PC-3 (cell line): Measurements from ENCODE around the gene CARD19. TPM values are rescaled to one million over a fixed set of nuclear protein-coding genes. Genes with fewer than 3 reads are reported as not detected.

ENCODE experiments used
- ATAC-seq: fragments of 200-7000 bp; cut with Tn5 transposase; 2 replicates; pipeline ENCODE4 v1.9.1; 2020; ENCODE audit warnings: mild to moderate bottlenecking, moderate library complexity
- BruUV-seq: library from RNA; stranded (reverse); fragments of 400-500 nt; replicated peaks from 2 replicates; lab custom pipeline; 2021; lab: Mats Ljungman, UMichigan
- CTCF ChIA-PET: fragments of 300-600 bp; sonication (Branson Sonifier 250); formaldehyde crosslinking; loops from one replicate; lab custom pipeline; 2022; ENCODE audit warnings: antibody characterized with exemption; lab: Charles Lee
- POLR2A ChIA-PET: fragments of 300-600 bp; sonication (Branson Sonifier 250); formaldehyde crosslinking; loops from one replicate; lab custom pipeline; 2022; ENCODE audit warnings: antibody characterized with exemption; ENCODE audit not compliant: unreplicated experiment; lab: Charles Lee
- DNase-seq: peaks from one replicate; pipeline ENCODE4 v3.0.0-alpha.2; 2015
- H2AFZ ChIP-seq: fragments of 300-600 bp; sonication (generic); 2 replicates; pipeline ENCODE4 v1.6.0; 2016; ENCODE audit warnings: antibody characterized with exemption, low read length
- H3F3A ChIP-seq: fragments of 300-600 bp; sonication (generic); one replicate; pipeline ENCODE4 v1.6.0; 2017; ENCODE audit warnings: antibody characterized with exemption, low read length, control low read depth, mild to moderate bottlenecking; ENCODE audit not compliant: unreplicated experiment
- H3K27ac ChIP-seq: fragments of 300-600 bp; sonication (generic); 2 replicates; pipeline ENCODE4 v1.5.1; 2016; ENCODE audit warnings: mild to moderate bottlenecking, low read length
- H3K27me3 ChIP-seq: fragments of 300-600 bp; sonication (generic); 2 replicates; pipeline ENCODE4 v1.6.1; 2016; ENCODE audit warnings: low read length, mixed read lengths
- H3K36me3 ChIP-seq: fragments of 300-600 bp; sonication (generic); 2 replicates; pipeline ENCODE4 v1.6.1; 2016; ENCODE audit warnings: low read depth, mixed run types, low read length, mixed read lengths
- H3K4me1 ChIP-seq: fragments of 300-600 bp; sonication (generic); 2 replicates; pipeline ENCODE4 v1.5.1; 2016; ENCODE audit warnings: low read length; ENCODE audit not compliant: insufficient read depth
- H3K4me2 ChIP-seq: fragments of 300-600 bp; sonication (generic); 2 replicates; pipeline ENCODE4 v1.6.0; 2016; ENCODE audit warnings: low read length
- H3K4me3 ChIP-seq: fragments of 300-600 bp; sonication (generic); 2 replicates; pipeline ENCODE4 v1.5.1; 2016; ENCODE audit warnings: mild to moderate bottlenecking, low read length, mixed read lengths
- H3K79me2 ChIP-seq: fragments of 300-600 bp; sonication (generic); 2 replicates; pipeline ENCODE4 v1.6.1; 2017; ENCODE audit warnings: low read length, mixed read lengths
- H3K9ac ChIP-seq: fragments of 300-600 bp; sonication (generic); 2 replicates; pipeline ENCODE4 v1.6.0; 2016; ENCODE audit warnings: mild to moderate bottlenecking, low read length
- H3K9me2 ChIP-seq: fragments of 300-600 bp; sonication (generic); replicated peaks from 2 replicates; pipeline ENCODE4 v1.6.1; 2016; ENCODE audit warnings: mixed run types, low read length, mixed read lengths
- H3K9me3 ChIP-seq: fragments of 300-600 bp; sonication (generic); 2 replicates; pipeline ENCODE4 v1.6.1; 2016; ENCODE audit warnings: low read length, mixed read lengths
- H4K20me1 ChIP-seq: fragments of 300-600 bp; sonication (generic); 2 replicates; pipeline ENCODE4 v1.6.1; 2016; ENCODE audit warnings: low read length, mixed read lengths
- EZH2 ChIP-seq: fragments of 300-600 bp; sonication (generic); IDR thresholded peaks from one replicate; pipeline ENCODE4 v1.6.1; 2017; ENCODE audit warnings: antibody characterized with exemption, mild to moderate bottlenecking, low read length; ENCODE audit not compliant: unreplicated experiment
- EZH2phosphoT487 ChIP-seq: fragments of 300-600 bp; sonication (generic); IDR thresholded peaks from 2 replicates; pipeline ENCODE4 v1.6.1; 2018; ENCODE audit warnings: mild to moderate bottlenecking, antibody characterized with exemption, low read length, borderline replicate concordance
- intact Hi-C: fragments of 100-400 bp; cut with micrococcal nuclease; formaldehyde crosslinking; loops from 2 replicates; pipeline ENCODE4 v1.9.0; 2023
- total RNA-seq: library from RNA; depleted of rRNA; stranded (reverse); fragments of >200 nt; gene quantifications from 2 replicates; pipeline ENCODE4 v1.2.3, GENCODE V29; 2014
- TF ChIP-seq, protein P1 (sequence below): fragments of 300-600 bp; sonication (generic); conservative IDR thresholded peaks from 2 replicates; pipeline ENCODE4 v1.5.1; 2017; ENCODE audit warnings: antibody characterized with exemption, low read depth, mild to moderate bottlenecking, low read length

CARD19 gene
- total RNA-seq, 1 experiment from 2014 or later = 68.6 TPM

DNA sequence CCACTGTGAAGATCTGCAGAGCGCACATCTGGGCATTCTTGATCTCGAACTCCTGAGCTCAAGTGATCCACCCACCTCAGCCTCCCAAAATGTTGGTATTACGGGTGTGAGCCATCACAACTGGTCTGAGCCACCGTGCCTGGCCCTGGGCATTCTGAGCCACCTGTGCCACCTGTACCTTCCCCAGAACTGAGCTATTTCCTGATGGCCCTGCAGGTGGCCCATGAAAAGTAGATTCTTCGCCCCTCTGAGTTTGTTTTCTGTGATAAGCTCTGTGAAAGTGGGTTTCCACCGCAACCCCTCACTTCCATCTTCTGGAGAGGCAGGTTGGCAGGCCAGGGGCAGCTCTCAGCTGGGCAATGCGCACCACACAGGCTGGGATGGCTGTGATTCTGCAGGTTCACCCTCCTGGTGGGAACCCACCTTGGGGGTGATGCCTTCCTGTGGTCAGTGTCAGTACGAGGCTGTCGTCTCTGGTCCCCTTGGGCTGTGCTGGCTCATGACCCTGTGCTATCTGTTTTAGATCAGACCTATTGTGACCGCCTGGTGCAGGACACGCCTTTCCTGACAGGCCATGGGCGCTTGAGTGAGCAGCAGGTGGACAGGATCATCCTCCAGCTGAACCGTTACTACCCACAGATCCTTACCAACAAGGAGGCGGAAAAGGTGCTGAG lies 11.3 kb downstream of the CARD19 start:
- peaks cover 23% of the 10 kb centered on the region for H3K4me1 ChIP-seq
- ATAC-seq (no peak), DNase-seq (no peak)
- ChIA-PET POLR2A (no interaction called here), CTCF (no interaction called here)
- no peak overlapping the region for H3K4me3 ChIP-seq
- no peak overlapping the region for H3K9ac ChIP-seq
- TF ChIP-seq EZH2phosphoT487 = no peak
- no peak for TF ChIP-seq EZH2
- TF ChIP-seq, protein P1, sequence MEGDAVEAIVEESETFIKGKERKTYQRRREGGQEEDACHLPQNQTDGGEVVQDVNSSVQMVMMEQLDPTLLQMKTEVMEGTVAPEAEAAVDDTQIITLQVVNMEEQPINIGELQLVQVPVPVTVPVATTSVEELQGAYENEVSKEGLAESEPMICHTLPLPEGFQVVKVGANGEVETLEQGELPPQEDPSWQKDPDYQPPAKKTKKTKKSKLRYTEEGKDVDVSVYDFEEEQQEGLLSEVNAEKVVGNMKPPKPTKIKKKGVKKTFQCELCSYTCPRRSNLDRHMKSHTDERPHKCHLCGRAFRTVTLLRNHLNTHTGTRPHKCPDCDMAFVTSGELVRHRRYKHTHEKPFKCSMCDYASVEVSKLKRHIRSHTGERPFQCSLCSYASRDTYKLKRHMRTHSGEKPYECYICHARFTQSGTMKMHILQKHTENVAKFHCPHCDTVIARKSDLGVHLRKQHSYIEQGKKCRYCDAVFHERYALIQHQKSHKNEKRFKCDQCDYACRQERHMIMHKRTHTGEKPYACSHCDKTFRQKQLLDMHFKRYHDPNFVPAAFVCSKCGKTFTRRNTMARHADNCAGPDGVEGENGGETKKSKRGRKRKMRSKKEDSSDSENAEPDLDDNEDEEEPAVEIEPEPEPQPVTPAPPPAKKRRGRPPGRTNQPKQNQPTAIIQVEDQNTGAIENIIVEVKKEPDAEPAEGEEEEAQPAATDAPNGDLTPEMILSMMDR = no peak
- intact Hi-C loops = no loop called here
- no peak overlapping the region for H2AFZ ChIP-seq
- no peaks in the 10 kb centered on the region for H3K27me3 ChIP-seq
- no peak overlapping the region for H3K27ac ChIP-seq
- no peak overlapping the region for H3K4me2 ChIP-seq
- peaks cover 5% of the 10 kb centered on the region; the same call in 1 of the 2 replicates for H3K9me3 ChIP-seq
- H3K36me3 ChIP-seq = peaks cover 15% of the 10 kb centered on the region
- peaks cover 50% of the 10 kb centered on the region for H3K79me2 ChIP-seq
- H3F3A ChIP-seq = no peaks in the 10 kb centered on the region
- BruUV-seq = no TSS peak
- no peaks in the 10 kb centered on the region for H4K20me1 ChIP-seq
- no peaks in the 10 kb centered on the region for H3K9me2 ChIP-seq

DNA sequence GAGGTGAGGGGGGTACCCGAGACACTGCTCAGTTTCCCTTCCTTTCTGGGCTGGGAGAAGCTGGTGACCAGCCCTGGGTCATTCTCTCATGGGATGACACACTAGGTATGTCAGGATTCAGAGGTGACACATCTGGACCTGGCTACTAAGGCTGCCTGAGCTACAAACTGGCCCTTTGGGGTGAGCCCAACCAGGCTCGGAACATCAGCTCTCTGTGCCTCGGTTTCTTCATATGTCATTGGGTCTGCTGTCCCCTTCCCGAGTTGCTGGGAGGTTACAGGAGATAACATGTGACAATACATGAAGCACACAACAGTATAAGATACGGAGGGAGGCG lies 11.8 kb downstream of the CARD19 start:
- Histone ChIP-seq H3K9me2 (no peaks in the 10 kb centered on the region), H3F3A (no peaks in the 10 kb centered on the region), H3K4me2 (no peak overlapping the region), H3K4me3 (no peak overlapping the region), H3K27ac (no peak overlapping the region), H3K79me2 (peaks cover 45% of the 10 kb centered on the region), H3K27me3 (no peaks in the 10 kb centered on the region), H3K4me1 (peaks cover 24% of the 10 kb centered on the region), H4K20me1 (no peaks in the 10 kb centered on the region), H3K9ac (no peak overlapping the region), H2AFZ (no peak overlapping the region), H3K9me3 (peaks cover 5% of the 10 kb centered on the region; the same call in 1 of the 2 replicates), H3K36me3 (peaks cover 15% of the 10 kb centered on the region)
- POLR2A ChIA-PET = no interaction called here
- BruUV-seq = no TSS peak
- CTCF ChIA-PET = no interaction called here
- intact Hi-C loops = no loop called here
- ATAC-seq = no peak
- no peak for TF ChIP-seq EZH2
- no peak for TF ChIP-seq EZH2phosphoT487
- TF ChIP-seq, protein P1 = no peak
- no peak for DNase-seq
